Endothelial cell of umbilical vein (primary cell): Measurements from ENCODE around the gene PTPN5. TPM values are rescaled to one million over a fixed set of nuclear protein-coding genes. Genes with fewer than 3 reads are reported as not detected.

Experiments used
- BruUV-seq: library from RNA; stranded (reverse); fragments of 400-500 nt; replicated peaks from 2 replicates; lab custom pipeline; 2021; lab: Mats Ljungman, UMichigan
- CTCF ChIA-PET: fragments of 300-600, 350-600 bp; sonication (Branson Sonifier 250); formaldehyde crosslinking; loops from one replicate; lab custom pipeline; 2021; ENCODE audit warnings: antibody characterized with exemption, inconsistent platforms; lab: Charles Lee
- POLR2A ChIA-PET: fragments of 300-600, 350-600 bp; sonication (Branson Sonifier 250); formaldehyde crosslinking; loops from one replicate; lab custom pipeline; 2021; ENCODE audit warnings: antibody characterized with exemption, inconsistent platforms; lab: Charles Lee
- DNase-seq: peaks from one replicate; pipeline ENCODE4 v3.0.0-alpha.2; 2011; ENCODE audit warnings: low read depth, low spot score
- FAIRE-seq: peaks from 2 replicates; lab custom pipeline; 2011; peaks lifted over from hg19 to GRCh38; lab: Jason Lieb, UNC
- H2AFZ ChIP-seq: 2 replicates; pipeline ENCODE4 v1.6.0; 2012; ENCODE audit warnings: low read depth, low read length, control low read depth, inconsistent platforms
- H3K27ac ChIP-seq: 2 replicates; pipeline ENCODE4 v1.5.1; 2011; ENCODE audit warnings: low read depth, mild to moderate bottlenecking, control low read depth, low read length, moderate library complexity; ENCODE audit not compliant: insufficient read depth
- H3K27me3 ChIP-seq, 2 experiments: 2 replicates each; pipeline versions ENCODE4 v1.6.0 to v1.6.1; 2011; ENCODE audit warnings: low read length in 2 of 2, mixed read lengths in 1 of 2; ENCODE audit not compliant: control insufficient read depth in 2 of 2, insufficient read depth in 2 of 2
- H3K36me3 ChIP-seq, 2 experiments: 2 replicates in 1 of 2; 3 replicates in 1 of 2; pipeline ENCODE4 v1.5.1; 2011; ENCODE audit warnings: low read length in 2 of 2, mild to moderate bottlenecking in 1 of 2, moderate library complexity in 1 of 2; ENCODE audit not compliant: control insufficient read depth in 2 of 2, insufficient read depth in 2 of 2; ENCODE audit errors: extremely low read depth in 1 of 2
- H3K4me1 ChIP-seq: 3 replicates; pipeline ENCODE4 v1.5.1; 2011; ENCODE audit warnings: mild to moderate bottlenecking, low read length; ENCODE audit not compliant: control insufficient read depth, insufficient read depth; ENCODE audit errors: extremely low read depth
- H3K4me2 ChIP-seq: 2 replicates; pipeline ENCODE4 v1.6.1; 2011; ENCODE audit warnings: low read length, control low read depth, mixed read lengths; ENCODE audit not compliant: insufficient read depth
- H3K4me3 ChIP-seq, 3 experiments: fragments of 200-600 bp in 1 of 3; sonication (generic), shearing (Covaris generic) in 1 of 3; replicated peaks in 1 of 3; 2 replicates each; pipeline ENCODE4 v1.5.1; 2011 to 2016; ENCODE audit warnings: control low read depth in 3 of 3, low read length in 3 of 3, mild to moderate bottlenecking in 2 of 3, inconsistent platforms in 1 of 3, low read depth in 1 of 3, moderate library complexity in 1 of 3; ENCODE audit not compliant: insufficient read depth in 1 of 3
- H3K79me2 ChIP-seq: 2 replicates; pipeline ENCODE4 v1.6.0; 2012; ENCODE audit warnings: low read length, inconsistent platforms; ENCODE audit not compliant: control insufficient read depth, insufficient read depth
- H3K9ac ChIP-seq: replicated peaks from 2 replicates; pipeline ENCODE3; 2011; ENCODE audit warnings: low read length, control low read depth; ENCODE audit not compliant: insufficient read depth; ENCODE audit errors: extremely low read depth
- H3K9me1 ChIP-seq: replicated peaks from 3 replicates; pipeline ENCODE4 v1.6.0; 2011; ENCODE audit warnings: mild to moderate bottlenecking, low read length; ENCODE audit not compliant: control insufficient read depth, insufficient read depth; ENCODE audit errors: extremely low read depth
- H3K9me3 ChIP-seq: replicated peaks from 2 replicates; pipeline ENCODE4 v1.5.1; 2012; ENCODE audit warnings: low read length, inconsistent platforms; ENCODE audit not compliant: control insufficient read depth, insufficient read depth
- H4K20me1 ChIP-seq: replicated peaks from 2 replicates; pipeline ENCODE3; 2011; ENCODE audit warnings: mild to moderate bottlenecking, low read length; ENCODE audit not compliant: control insufficient read depth, insufficient read depth; ENCODE audit errors: extremely low read depth
- CTCF ChIP-seq, 2 donors: IDR thresholded peaks; 1 replicate in 1 of 2; 2 replicates in 1 of 2; pipeline ENCODE4 v1.5.1; 2011; ENCODE audit warnings: low read length in 2 of 2, mild to moderate bottlenecking in 2 of 2, moderate library complexity in 2 of 2, control low read depth in 1 of 2, inconsistent platforms in 1 of 2, low read depth in 1 of 2; ENCODE audit not compliant: insufficient read depth in 1 of 2; ENCODE audit errors: extremely low read depth in 1 of 2
- EZH2 ChIP-seq: IDR thresholded peaks from 2 replicates; pipeline ENCODE4 v1.6.1; 2012; ENCODE audit warnings: borderline replicate concordance, low read depth, mild to moderate bottlenecking, moderate library complexity, low read length, inconsistent platforms; ENCODE audit not compliant: severe bottlenecking
- FOS ChIP-seq: IDR thresholded peaks from 2 replicates; pipeline ENCODE4 v1.6.1; 2011; ENCODE audit warnings: mild to moderate bottlenecking, low read length, moderate library complexity, borderline replicate concordance; ENCODE audit not compliant: insufficient read depth
- GATA2 ChIP-seq: IDR thresholded peaks from 2 replicates; pipeline ENCODE4 v1.7.0; 2011; ENCODE audit warnings: low read depth, mild to moderate bottlenecking, moderate library complexity, mixed read lengths, low read length; ENCODE audit not compliant: insufficient read length, insufficient read depth
- JUN ChIP-seq: IDR thresholded peaks from 2 replicates; pipeline ENCODE4 v1.6.1; 2011; ENCODE audit warnings: borderline replicate concordance, low read depth; ENCODE audit not compliant: insufficient read length, insufficient read depth
- MAX ChIP-seq: IDR thresholded peaks from 2 replicates; pipeline ENCODE4 v1.6.1; 2011; ENCODE audit not compliant: insufficient read depth, insufficient read length
- MYC ChIP-seq: IDR thresholded peaks from one replicate; pipeline ENCODE4 v1.6.1; 2011; ENCODE audit warnings: mild to moderate bottlenecking, low read depth, low read length
- POLR2A ChIP-seq: IDR thresholded peaks from 2 replicates; pipeline ENCODE4 v1.6.1; 2012; ENCODE audit warnings: low read depth, mild to moderate bottlenecking, control low read depth, low read length
- POLR2AphosphoS5 ChIP-seq: IDR thresholded peaks from 2 replicates; pipeline ENCODE4 v1.6.1; 2012; ENCODE audit warnings: low read depth, mild to moderate bottlenecking, control low read depth, low read length, moderate library complexity; ENCODE audit not compliant: insufficient read depth
- dilution Hi-C: fragments of 300-500 bp; cut with MboI; formaldehyde crosslinking; loops from one replicate; pipeline ENCODE4 v1.15.0; 2019; ENCODE audit warnings: low sequenced_read_pairs; ENCODE audit not compliant: extremely low pct_ligation_motif_present
- intact Hi-C: fragments of 100-400 bp; cut with micrococcal nuclease; formaldehyde crosslinking; loops from one replicate; pipeline ENCODE4 v1.10.0; 2022
- polyA plus RNA-seq, 4 experiments: library from polyadenylated mRNA; depleted of rRNA in 3 of 4; stranded (reverse) in 3 of 4; unstranded in 1 of 4; fragments of >200 nt; gene quantifications; 2 replicates each; pipeline versions ENCODE4 v1.2.1 to v1.2.3, GENCODE V29; 2011 to 2012; ENCODE audit warnings: missing spikeins in 1 of 4
- total RNA-seq: library from RNA; stranded (reverse); gene quantifications from 2 replicates; pipeline ENCODE4 v1.2.3, GENCODE V29; 2021

The PTPN5 gene
- total and polyA plus RNA-seq, 2 donors (not counting 3 experiments of a cell fraction or from before 2014, with no cell fraction given) = not detected

GRCh38 chr11:18768472-18768901, 23.1 kb downstream of the PTPN5 start:
- ChIA-PET CTCF (interaction anchor here (1.0 to 2.2 kb wide), 4 partner anchors 10 to 653 kb away, joined by 3 to 6 read pairs (median 4); no protein-coding TSS in a partner anchor), POLR2A (no interaction called here)
- Histone ChIP-seq H3K9ac (no peak overlapping the region), H3K79me2 (no peaks in the 10 kb centered on the region), H3K4me2 (no peak overlapping the region), H3K9me1 (no peaks in the 10 kb centered on the region), H3K27me3 (peaks cover 0 to 3% of the 10 kb centered on the region in 2 experiments), H4K20me1 (no peaks in the 10 kb centered on the region), H3K4me1 (peaks cover 11% of the 10 kb centered on the region), H3K27ac (no peak overlapping the region), H2AFZ (no peak overlapping the region), H3K36me3 (no peaks in the 10 kb centered on the region), H3K4me3 (no peak overlapping the region), H3K9me3 (no peaks in the 10 kb centered on the region)
- TF ChIP-seq EZH2 = no peak
- TF ChIP-seq FOS = no peak
- TF ChIP-seq MYC = no peak
- no peak for TF ChIP-seq GATA2
- dilution Hi-C loops (no loop called here), intact Hi-C loops (loop anchor here (10.0 kb wide), 1 partner anchor 374 kb away; the partner anchor contains the start of gene LDHA)
- DNase-seq = no peak
- BruUV-seq = no TSS peak
- FAIRE-seq = no peak

GRCh38 chr11:18766015-18766414, 25.6 kb downstream of the PTPN5 start:
- Histone ChIP-seq H2AFZ (no peak overlapping the region), H3K27me3 (peaks cover 0 to 2% of the 10 kb centered on the region in 2 experiments), H3K36me3 (no peaks in the 10 kb centered on the region), H3K9me3 (no peaks in the 10 kb centered on the region), H3K4me1 (peaks cover 14% of the 10 kb centered on the region), H3K9ac (no peak overlapping the region), H3K4me3 (no peak overlapping the region), H3K27ac (no peak overlapping the region), H3K79me2 (no peaks in the 10 kb centered on the region), H3K4me2 (no peak overlapping the region), H4K20me1 (no peaks in the 10 kb centered on the region), H3K9me1 (no peaks in the 10 kb centered on the region)
- FAIRE-seq (no peak), DNase-seq (no peak)
- intact Hi-C loops (loop anchor here (10.0 kb wide), 1 partner anchor 371 kb away; the partner anchor contains the start of gene LDHA), dilution Hi-C loops (no loop called here)
- ChIA-PET CTCF (interaction anchor here (0.5 to 4.2 kb wide), 6 partner anchors 12 to 651 kb away, joined by 3 to 32 read pairs (median 19); partner anchors contain the start of gene IGSF22), POLR2A (no interaction called here)
- TF ChIP-seq JUN (no peak), POLR2A (no peak), CTCF (IDR thresholded peaks at IDR 0.05; ENCODE audit: extremely low read depth in 1 of 2, insufficient read depth in 1 of 2, low read depth in 1 of 2, low read length in 2 of 2) (no peak), EZH2 (no peak), FOS (no peak), GATA2 (no peak), MYC (no peak), MAX (no peak), POLR2AphosphoS5 (no peak)
- no TSS peak for BruUV-seq
